H9 (cell line): Measurements from ENCODE around the gene RAB11B. TPM values are rescaled to one million over a fixed set of nuclear protein-coding genes. Genes with fewer than 3 reads are reported as not detected.

Experiments used
- DNase-seq: peaks from one replicate; pipeline ENCODE4 v3.0.0-alpha.2; 2017
- H2AFZ ChIP-seq: one replicate; pipeline ENCODE4 v1.6.1; 2013; ENCODE audit warnings: mild to moderate bottlenecking, low read length, control low read depth, moderate library complexity
- H2AK5ac ChIP-seq: 2 replicates; pipeline ENCODE4 v1.6.1; 2013; ENCODE audit warnings: low read length, control low read depth, mixed read lengths; ENCODE audit not compliant: insufficient read length
- H2BK120ac ChIP-seq: one replicate; pipeline ENCODE4 v1.6.1; 2013; ENCODE audit warnings: low read depth, mild to moderate bottlenecking, low read length, control low read depth, inconsistent platforms; ENCODE audit not compliant: poor library complexity, severe bottlenecking
- H2BK12ac ChIP-seq: 2 replicates; pipeline ENCODE4 v1.6.1; 2013; ENCODE audit warnings: low read length, control low read depth, mixed read lengths, low read depth; ENCODE audit not compliant: insufficient read length
- H2BK15ac ChIP-seq: 2 replicates; pipeline ENCODE4 v1.6.1; 2013; ENCODE audit warnings: low read depth, low read length, control low read depth
- H2BK20ac ChIP-seq: one replicate; pipeline ENCODE4 v1.6.1; 2013; ENCODE audit warnings: low read depth, mild to moderate bottlenecking, low read length, control low read depth, inconsistent platforms; ENCODE audit not compliant: poor library complexity, severe bottlenecking
- H2BK5ac ChIP-seq: 2 replicates; pipeline ENCODE4 v1.6.1; 2013; ENCODE audit warnings: low read length, control low read depth, mixed read lengths; ENCODE audit not compliant: insufficient read length
- H3K14ac ChIP-seq: 2 replicates; pipeline ENCODE4 v1.6.1; 2013; ENCODE audit warnings: low read length, control low read depth; ENCODE audit not compliant: insufficient read depth
- H3K18ac ChIP-seq: 2 replicates; pipeline ENCODE4 v1.6.1; 2013; ENCODE audit warnings: low read depth, mild to moderate bottlenecking, mixed read lengths, low read length, control low read depth; ENCODE audit not compliant: insufficient read length
- H3K23ac ChIP-seq: 2 replicates; pipeline ENCODE4 v1.6.1; 2013; ENCODE audit warnings: low read length, control low read depth, mixed read lengths, low read depth; ENCODE audit not compliant: insufficient read length
- H3K23me2 ChIP-seq: 2 replicates; pipeline ENCODE4 v1.6.1; 2013; ENCODE audit warnings: low read depth, mild to moderate bottlenecking, mixed read lengths, low read length, control low read depth; ENCODE audit not compliant: insufficient read length, poor library complexity, severe bottlenecking
- H3K27ac ChIP-seq: 2 replicates; pipeline ENCODE4 v1.5.1; 2013; ENCODE audit warnings: low read length, control low read depth, mixed read lengths, low read depth; ENCODE audit not compliant: insufficient read length
- H3K27me3 ChIP-seq: 2 replicates; pipeline ENCODE4 v1.6.1; 2013; ENCODE audit warnings: low read length, control low read depth, inconsistent platforms; ENCODE audit not compliant: insufficient read depth
- H3K4ac ChIP-seq: 2 replicates; pipeline ENCODE4 v1.6.1; 2013; ENCODE audit warnings: low read depth, mild to moderate bottlenecking, control low read depth, inconsistent platforms, low read length, moderate library complexity
- H3K4me1 ChIP-seq: 2 replicates; pipeline ENCODE4 v1.6.1; 2013; ENCODE audit warnings: low read length, control low read depth, inconsistent platforms; ENCODE audit not compliant: insufficient read depth
- H3K4me2 ChIP-seq: 2 replicates; pipeline ENCODE4 v1.6.1; 2013; ENCODE audit warnings: low read length, control low read depth, mixed read lengths; ENCODE audit not compliant: insufficient read length, insufficient read depth
- H3K56ac ChIP-seq: 2 replicates; pipeline ENCODE4 v1.6.1; 2013; ENCODE audit warnings: low read depth, mild to moderate bottlenecking, mixed read lengths, low read length, control low read depth; ENCODE audit not compliant: insufficient read length
- H3K79me1 ChIP-seq: 2 replicates; pipeline ENCODE4 v1.6.1; 2013; ENCODE audit warnings: low read depth, mild to moderate bottlenecking, moderate library complexity, low read length, control low read depth, inconsistent platforms; ENCODE audit not compliant: insufficient read depth, poor library complexity, severe bottlenecking
- H3K79me2 ChIP-seq: 2 replicates; pipeline ENCODE4 v1.6.1; 2013; ENCODE audit warnings: low read length, control low read depth, inconsistent platforms; ENCODE audit not compliant: insufficient read depth
- H3K9ac ChIP-seq: 2 replicates; pipeline ENCODE4 v1.6.1; 2013; ENCODE audit warnings: low read length, control low read depth, mixed read lengths; ENCODE audit not compliant: insufficient read length; ENCODE audit errors: extremely low read depth
- H3K9me3 ChIP-seq: one replicate; pipeline ENCODE4 v1.6.1; 2013; ENCODE audit warnings: low read depth, low read length, inconsistent platforms; ENCODE audit not compliant: control insufficient read depth
- H3T11ph ChIP-seq: one replicate; pipeline ENCODE4 v1.6.1; 2013; ENCODE audit warnings: mild to moderate bottlenecking, low read length, control low read depth, inconsistent platforms
- H4K20me1 ChIP-seq: one replicate; pipeline ENCODE4 v1.6.1; 2013; ENCODE audit not compliant: control insufficient read depth, insufficient read length, insufficient read depth
- H4K5ac ChIP-seq: 2 replicates; pipeline ENCODE4 v1.6.1; 2013; ENCODE audit warnings: low read depth, mild to moderate bottlenecking, mixed read lengths, low read length, control low read depth; ENCODE audit not compliant: insufficient read length
- H4K8ac ChIP-seq: replicated peaks from 2 replicates; pipeline ENCODE4 v1.6.1; 2013; ENCODE audit warnings: low read length, control low read depth, mixed read lengths, low read depth; ENCODE audit not compliant: insufficient read length
- H4K91ac ChIP-seq: 2 replicates; pipeline ENCODE4 v1.6.1; 2013; ENCODE audit warnings: low read depth, mild to moderate bottlenecking, moderate library complexity, mixed read lengths, low read length, control low read depth; ENCODE audit not compliant: insufficient read length
- H3K27ac Mint-ChIP-seq, 3 experiments: 2 replicates in 2 of 3; 3 replicates in 1 of 3; pipeline ENCODE4 v1.8.0; 2020 to 2021; ENCODE audit warnings: mixed read lengths in 3 of 3, mild to moderate bottlenecking in 1 of 3, moderate library complexity in 1 of 3
- H3K27me3 Mint-ChIP-seq: 2 replicates; pipeline ENCODE4 v1.8.0; 2021; ENCODE audit warnings: low read depth, mild to moderate bottlenecking, moderate library complexity, mixed read lengths
- H3K36me3 Mint-ChIP-seq, 3 experiments: 2 replicates in 2 of 3; 3 replicates in 1 of 3; pipeline ENCODE4 v1.8.0; 2020 to 2021; ENCODE audit warnings: low read depth in 3 of 3, mixed read lengths in 3 of 3; ENCODE audit not compliant: insufficient read depth in 1 of 3
- H3K4me1 Mint-ChIP-seq, 2 experiments: 2 replicates each; pipeline ENCODE4 v1.8.0; 2020; ENCODE audit warnings: mixed read lengths in 2 of 2
- H3K4me3 Mint-ChIP-seq, 2 experiments: 2 replicates in 1 of 2; 3 replicates in 1 of 2; pipeline ENCODE4 v1.8.0; 2020 to 2021; ENCODE audit warnings: mild to moderate bottlenecking in 2 of 2, mixed read lengths in 2 of 2, moderate library complexity in 1 of 2
- H3K9me3 Mint-ChIP-seq, 2 experiments: 2 replicates in 1 of 2; 3 replicates in 1 of 2; pipeline ENCODE4 v1.8.0; 2020; ENCODE audit warnings: mild to moderate bottlenecking in 2 of 2, mixed read lengths in 2 of 2, moderate library complexity in 1 of 2
- CTCF ChIP-seq: fragments of 200-600 bp; sonication (generic); conservative IDR thresholded peaks from 3 replicates; pipeline ENCODE4 v1.8.0; 2021; ENCODE audit warnings: antibody characterized with exemption, mild to moderate bottlenecking
- WGBS: extraction: QIAGEN DNeasy Blood & Tissue Kit; methylation state at CpG from one replicate; pipeline ENCODE4 v1.1.7; 2013; ENCODE audit warnings: missing lambda C conversion rate, low lambda C conversion rate, mixed read lengths; ENCODE audit not compliant: insufficient read length; ENCODE audit errors: extremely low coverage; 5-methylcytosine and 5-hydroxymethylcytosine counted together
- total RNA-seq: library from RNA; stranded (reverse); gene quantifications from 2 replicates; pipeline ENCODE4 v1.2.1, GENCODE V29; 2021

Gene RAB11B
- total RNA-seq, 1 experiment from 2014 or later, result 106 TPM

DNA sequence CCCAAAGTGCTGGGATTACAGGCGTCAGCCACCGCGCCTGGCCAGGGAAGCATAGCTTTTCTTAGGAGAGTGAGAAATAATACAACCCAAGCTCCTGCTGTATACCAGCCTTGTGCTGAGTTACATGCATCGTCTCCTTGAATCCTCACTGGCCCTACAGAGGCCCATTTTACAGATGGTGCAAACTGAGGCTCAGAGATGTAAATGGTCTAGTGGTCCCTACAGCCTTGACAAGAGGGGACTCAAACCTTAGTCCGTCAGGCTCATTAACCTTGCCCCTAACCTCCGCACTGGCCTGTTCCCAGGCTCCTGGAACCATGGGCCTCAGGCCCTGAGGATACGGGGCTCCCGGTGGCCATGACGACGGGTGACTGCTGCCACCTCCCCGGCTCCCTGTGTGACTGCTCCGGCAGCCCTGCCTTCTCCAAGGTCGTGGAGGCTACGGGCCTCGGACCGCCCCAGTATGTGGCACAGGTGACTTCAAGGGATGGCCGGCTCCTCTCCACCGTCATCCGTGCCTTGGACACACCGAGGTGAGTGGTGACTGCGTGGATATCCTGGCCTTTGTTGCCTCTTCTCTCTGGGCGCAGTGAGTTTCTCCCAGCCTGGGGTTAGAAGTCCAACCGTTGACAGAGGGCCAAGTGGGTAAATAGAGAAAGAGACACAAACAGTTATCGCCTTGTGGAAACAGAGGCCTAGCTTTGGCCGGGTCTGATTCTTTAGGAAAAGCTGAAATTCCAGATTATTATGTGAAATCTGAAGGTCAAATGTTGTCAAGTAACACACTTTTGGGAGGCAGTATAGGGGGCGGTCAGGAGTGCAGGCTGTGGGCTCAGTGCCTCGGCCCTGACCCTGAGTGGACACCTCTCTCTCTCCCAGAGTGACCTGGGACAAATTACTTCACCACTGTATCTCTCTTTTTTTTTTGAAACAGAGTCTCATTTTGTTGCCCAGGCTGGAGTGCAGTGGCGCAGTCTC is 31.6 kb downstream of the RAB11B start:
- no peaks in the 10 kb centered on the region for H3K27me3 Mint-ChIP-seq
- no peak overlapping the region for H4K8ac ChIP-seq
- H4K91ac ChIP-seq, result no peak overlapping the region
- H3K4me2 ChIP-seq, result no peak overlapping the region
- no peaks in the 10 kb centered on the region for H3K27me3 ChIP-seq
- H3K18ac ChIP-seq, result no peak overlapping the region
- no peak overlapping the region for H2BK5ac ChIP-seq
- no peaks in the 10 kb centered on the region for H3K79me2 ChIP-seq
- no peak overlapping the region for H3T11ph ChIP-seq
- no peak overlapping the region for H3K56ac ChIP-seq
- H2BK120ac ChIP-seq, result no peak overlapping the region
- H3K9me3 Mint-ChIP-seq, result no peaks in the 10 kb centered on the region
- no peaks in the 10 kb centered on the region for H3K79me1 ChIP-seq
- no peak overlapping the region for H2AK5ac ChIP-seq
- no peak overlapping the region for H2AFZ ChIP-seq
- H2BK12ac ChIP-seq, result no peak overlapping the region
- H3K14ac ChIP-seq, result no peak overlapping the region
- no peaks in the 10 kb centered on the region for H3K9me3 ChIP-seq
- WGBS, result no CpG with 5 or more reads among the region's 28 CpGs
- no peak for DNase-seq
- no peak overlapping the region for H3K27ac ChIP-seq
- H3K4ac ChIP-seq, result no peak overlapping the region; the same call in 1 of the 2 replicates
- no peaks in the 10 kb centered on the region for H4K20me1 ChIP-seq
- H3K4me1 ChIP-seq, result no peaks in the 10 kb centered on the region
- TF ChIP-seq CTCF, result no peak
- H2BK20ac ChIP-seq, result no peak overlapping the region
- H3K23ac ChIP-seq, result no peak overlapping the region
- H3K9ac ChIP-seq, result no peak overlapping the region
- no peaks in the 10 kb centered on the region for H3K23me2 ChIP-seq
- H4K5ac ChIP-seq, result no peak overlapping the region
- no peak overlapping the region for H2BK15ac ChIP-seq
- no peak overlapping the region; a peak in 1 of 7 replicates for H3K27ac Mint-ChIP-seq
- no peak overlapping the region for H3K4me3 Mint-ChIP-seq
- H3K36me3 Mint-ChIP-seq, result peaks cover 2 to 8% (median 6%) of the 10 kb centered on the region in 3 experiments; a peak in 3 of 7 replicates
- peaks cover 3 to 9% of the 10 kb centered on the region in 2 experiments; a peak in 3 of 4 replicates for H3K4me1 Mint-ChIP-seq
